Uterus (tissue), 2 donors: ENCODE results near the gene GRAMD1C.

Experiments
- POLR2A ChIP-seq, 2 donors: fragments of 450-650 bp; IDR thresholded peaks; one replicate each; pipeline ENCODE4 v1.6.1; 2016; ENCODE audit warnings: antibody characterized with exemption in 2 of 2, mild to moderate bottlenecking in 1 of 2, moderate library complexity in 1 of 2
- TF ChIP-seq, protein P1 (sequence below), 4 experiments: fragments of 200-600 bp in 2 of 4; fragments of 450-650 bp in 2 of 4; sonication (generic) in 2 of 4; IDR thresholded peaks; one replicate each; pipeline ENCODE4 v1.5.1; 2016 to 2019; ENCODE audit warnings: antibody characterized with exemption in 4 of 4, mild to moderate bottlenecking in 2 of 4, moderate library complexity in 1 of 4

DNA sequence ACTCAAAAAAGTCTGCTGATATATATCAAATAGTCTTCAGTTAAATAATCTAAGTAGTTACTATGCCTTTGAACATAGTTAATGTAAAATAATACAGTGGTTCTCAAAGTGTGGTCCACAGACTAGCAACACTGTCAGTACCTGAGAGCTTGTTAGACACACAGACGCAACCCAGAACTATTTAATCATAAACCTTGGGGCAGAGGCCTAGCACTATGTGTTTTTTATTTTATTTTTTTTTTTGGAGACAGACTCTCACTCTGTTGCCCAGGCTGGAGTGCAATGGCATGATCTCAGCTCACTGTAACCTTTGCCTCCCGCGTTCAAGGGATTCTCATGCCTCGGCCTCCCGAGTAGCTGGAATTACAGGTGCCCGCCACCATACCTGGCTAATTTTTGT, 34.7 kb downstream of the GRAMD1C start:
- TF ChIP-seq POLR2A (IDR thresholded peaks at IDR 0.05): no peak
- TF ChIP-seq, protein P1, sequence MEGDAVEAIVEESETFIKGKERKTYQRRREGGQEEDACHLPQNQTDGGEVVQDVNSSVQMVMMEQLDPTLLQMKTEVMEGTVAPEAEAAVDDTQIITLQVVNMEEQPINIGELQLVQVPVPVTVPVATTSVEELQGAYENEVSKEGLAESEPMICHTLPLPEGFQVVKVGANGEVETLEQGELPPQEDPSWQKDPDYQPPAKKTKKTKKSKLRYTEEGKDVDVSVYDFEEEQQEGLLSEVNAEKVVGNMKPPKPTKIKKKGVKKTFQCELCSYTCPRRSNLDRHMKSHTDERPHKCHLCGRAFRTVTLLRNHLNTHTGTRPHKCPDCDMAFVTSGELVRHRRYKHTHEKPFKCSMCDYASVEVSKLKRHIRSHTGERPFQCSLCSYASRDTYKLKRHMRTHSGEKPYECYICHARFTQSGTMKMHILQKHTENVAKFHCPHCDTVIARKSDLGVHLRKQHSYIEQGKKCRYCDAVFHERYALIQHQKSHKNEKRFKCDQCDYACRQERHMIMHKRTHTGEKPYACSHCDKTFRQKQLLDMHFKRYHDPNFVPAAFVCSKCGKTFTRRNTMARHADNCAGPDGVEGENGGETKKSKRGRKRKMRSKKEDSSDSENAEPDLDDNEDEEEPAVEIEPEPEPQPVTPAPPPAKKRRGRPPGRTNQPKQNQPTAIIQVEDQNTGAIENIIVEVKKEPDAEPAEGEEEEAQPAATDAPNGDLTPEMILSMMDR (IDR thresholded peaks at IDR 0.05): no peak
